Gastroesophageal sphincter (tissue), 2 donors: ENCODE results near the gene RBBP9.

Experiments used
- EP300 ChIP-seq: sonication (generic); formaldehyde crosslinking; IDR thresholded peaks from one replicate; pipeline ENCODE4 v1.6.1; 2017; ENCODE audit warnings: antibody characterized with exemption, mild to moderate bottlenecking
- POLR2AphosphoS5 ChIP-seq: sonication (generic); formaldehyde crosslinking; IDR thresholded peaks from one replicate; pipeline ENCODE4 v1.6.1; 2017; ENCODE audit warnings: antibody characterized with exemption

GRCh38 chr20:18533978-18534644 is 37.1 kb upstream of the RBBP9 start:
- TF ChIP-seq EP300 (no peak), POLR2AphosphoS5 (no peak)
